ENCODE measurements around the gene MAMLD1. TPM values are rescaled to one million over a fixed set of nuclear protein-coding genes. Genes with fewer than 3 reads are reported as not detected.

Gene MAMLD1
- total and polyA plus RNA-seq, 2 of the 8 experiments (the other 6 are each of a cell fraction or from before 2014, with no cell fraction given) = 0.09 to 0.26 TPM

DNA sequence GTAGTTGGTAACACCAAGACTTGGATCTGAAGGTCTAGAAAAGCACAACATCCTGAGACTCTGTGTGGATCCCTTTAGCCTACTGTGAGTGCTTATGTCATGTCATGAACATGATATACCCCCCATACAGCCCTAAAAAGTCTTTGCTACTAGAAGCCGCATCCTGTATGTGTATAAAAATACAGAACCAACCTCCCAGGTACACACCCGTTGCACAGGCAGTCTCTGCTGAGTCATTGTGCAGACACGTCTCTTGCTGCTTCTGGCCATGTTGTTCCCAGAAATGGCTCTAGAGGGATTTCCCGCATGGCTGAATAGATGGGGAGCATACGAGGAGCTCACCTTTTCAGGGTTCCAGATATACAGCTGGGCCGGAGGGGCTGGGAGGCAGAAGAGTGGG is 93.3 kb downstream of the MAMLD1 start:
- Histone ChIP-seq H2BK15ac (ENCODE audit: low read length) (no peak overlapping the region), H3K23me2 (ENCODE audit: low read depth, low read length) (no peaks in the 10 kb centered on the region; the same call in 1 of the 2 replicates), H3K56ac (replicated peaks; ENCODE audit: insufficient read length, low read depth, low read length) (no peak overlapping the region), H2AK5ac (ENCODE audit: low read depth, low read length) (no peak overlapping the region), H4K5ac (ENCODE audit: insufficient read length, low read depth, low read length) (no peak overlapping the region), H2BK120ac (replicated peaks; ENCODE audit: low read depth, low read length) (no peak overlapping the region), H2BK12ac (ENCODE audit: low read depth, low read length) (no peak overlapping the region), H2BK20ac (ENCODE audit: low read length) (no peak overlapping the region), H3K9ac (replicated peaks in 1 of 4; ENCODE audit: extremely low read depth in 1 of 4, low read depth in 3 of 4, low read length in 3 of 4) (no peak overlapping the region), H3K23ac (ENCODE audit: insufficient read length) (no peak overlapping the region), H3K4ac (replicated peaks; ENCODE audit: insufficient read length, low read depth, low read length) (no peak overlapping the region), H3K14ac (ENCODE audit: insufficient read length) (no peak overlapping the region), H3K4me1 (replicated peaks in 1 of 4; ENCODE audit: control insufficient read depth in 3 of 4, insufficient read depth in 4 of 4, low read length in 3 of 4) (no peaks in the 10 kb centered on the region), H4K20me1 (replicated peaks in 1 of 2; ENCODE audit: control insufficient read depth in 1 of 2, insufficient read depth in 2 of 2, low read length in 2 of 2) (no peaks in the 10 kb centered on the region), H3K27ac (ENCODE audit: low read depth, low read length) (no peak overlapping the region), H3K36me3 (ENCODE audit: control insufficient read depth in 2 of 4, insufficient read depth in 4 of 4, low read length in 3 of 4) (no peaks in the 10 kb centered on the region), H2BK5ac (ENCODE audit: low read depth, low read length) (no peak overlapping the region), H3K79me2 (ENCODE audit: control insufficient read depth in 1 of 2, insufficient read depth in 2 of 2, low read length in 2 of 2) (no peaks in the 10 kb centered on the region), H3K4me3 (ENCODE audit: extremely low read depth in 1 of 4, insufficient read depth in 2 of 4, low read depth in 3 of 4, low read length in 4 of 4) (no peak overlapping the region), H2AFZ (ENCODE audit: low read length) (no peak overlapping the region), H4K91ac (replicated peaks; ENCODE audit: insufficient read length, low read length) (no peak overlapping the region), H3K4me2 (ENCODE audit: insufficient read depth in 1 of 2, low read depth in 2 of 2, low read length in 2 of 2) (no peak overlapping the region), H4K8ac (ENCODE audit: extremely low read depth, insufficient read depth, low read length) (no peak overlapping the region), H3K79me1 (ENCODE audit: low read depth, low read length) (no peaks in the 10 kb centered on the region), H3K9me3 (ENCODE audit: insufficient read depth in 2 of 2, low read depth in 1 of 2, low read length in 1 of 2) (no peaks in the 10 kb centered on the region), H3K18ac (ENCODE audit: extremely low read depth, low read length) (no peak overlapping the region), H3K27me3 (replicated peaks in 1 of 4; ENCODE audit: control insufficient read depth in 3 of 4, extremely low read depth in 1 of 4, insufficient read depth in 3 of 4, low read length in 3 of 4) (no peaks in the 10 kb centered on the region)
- no peak for FAIRE-seq
- POLR2A ChIA-PET (ENCODE audit: partially characterized antibody) = no interaction called here
- TF ChIP-seq, protein P1, sequence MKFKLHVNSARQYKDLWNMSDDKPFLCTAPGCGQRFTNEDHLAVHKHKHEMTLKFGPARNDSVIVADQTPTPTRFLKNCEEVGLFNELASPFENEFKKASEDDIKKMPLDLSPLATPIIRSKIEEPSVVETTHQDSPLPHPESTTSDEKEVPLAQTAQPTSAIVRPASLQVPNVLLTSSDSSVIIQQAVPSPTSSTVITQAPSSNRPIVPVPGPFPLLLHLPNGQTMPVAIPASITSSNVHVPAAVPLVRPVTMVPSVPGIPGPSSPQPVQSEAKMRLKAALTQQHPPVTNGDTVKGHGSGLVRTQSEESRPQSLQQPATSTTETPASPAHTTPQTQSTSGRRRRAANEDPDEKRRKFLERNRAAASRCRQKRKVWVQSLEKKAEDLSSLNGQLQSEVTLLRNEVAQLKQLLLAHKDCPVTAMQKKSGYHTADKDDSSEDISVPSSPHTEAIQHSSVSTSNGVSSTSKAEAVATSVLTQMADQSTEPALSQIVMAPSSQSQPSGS (IDR thresholded peaks at IDR 0.05; ENCODE audit: low read length) = no peak
- WGBS, 2 experiments (ENCODE audit: extremely low coverage in 1 of 2, insufficient coverage in 1 of 2, insufficient read length in 1 of 2, insufficient replicate concordance in 2 of 2, low coverage in 1 of 2, low lambda C conversion rate in 2 of 2, missing lambda C conversion rate in 1 of 2) = 91% methylated on average over 5 of the region's 6 CpGs; no CpG with 5 or more reads in 1 of the 2 experiments
- CTCF ChIA-PET (ENCODE audit: partially characterized antibody) = interaction anchor here (1.9 kb wide), 1 partner anchor 9 kb away, joined by 7 read pairs; no protein-coding TSS in a partner anchor
- DNase-seq (ENCODE audit: low read depth in 1 of 2, low spot score in 2 of 2) = no peak
